Activated T-cell treated with anti-CD3 and anti-CD28 coated beads for 4 hours (primary cell): Measurements from ENCODE around the gene WNT7B.

ENCODE experiments used
- DNase-seq: peaks from one replicate; pipeline ENCODE4 v3.0.0-alpha.2; 2020

The WNT7B gene

GRCh38 chr22:45977003-45977411 is at the start of gene WNT7B:
Gene WNT7B (minus strand): TSS chr22:45977162. CDS start chr22:45976754, 408 bp downstream.
- DNase-seq, result no peak

- DNase-seq, result no peak
Measured at GRCh38 chr22:46025973-46026898, 49.3 kb upstream of the WNT7B start.

GRCh38 chr22:46025225-46025972 is 48.4 kb upstream of the WNT7B start:
- DNase-seq, result no peak

- no peak for DNase-seq
Measured at GRCh38 chr22:46024136-46024840, 47.3 kb upstream of the WNT7B start.

- no peak for DNase-seq
Measured at GRCh38 chr22:46023558-46023981, 46.6 kb upstream of the WNT7B start.

- DNase-seq, result no peak
Measured at GRCh38 chr22:46022881-46023512, 46.0 kb upstream of the WNT7B start.

GRCh38 chr22:46021577-46021976 is 44.6 kb upstream of the WNT7B start:
- no peak for DNase-seq

- DNase-seq, result no peak
Measured at GRCh38 chr22:46019351-46019750, 42.4 kb upstream of the WNT7B start.

- no peak for DNase-seq
Measured at GRCh38 chr22:46018859-46019258, 41.9 kb upstream of the WNT7B start.

- no peak for DNase-seq
Measured at GRCh38 chr22:46017166-46017565, 40.2 kb upstream of the WNT7B start.

- peak; percentile 89 for DNase-seq
Measured at GRCh38 chr22:46013460-46014416, 36.8 kb upstream of the WNT7B start.

- no peak for DNase-seq
Measured at GRCh38 chr22:46012881-46013281, 35.9 kb upstream of the WNT7B start.

GRCh38 chr22:46012182-46012880 is 35.4 kb upstream of the WNT7B start:
- no peak for DNase-seq

GRCh38 chr22:46011627-46012181 is 34.7 kb upstream of the WNT7B start:
- no peak for DNase-seq

- DNase-seq, result no peak
Measured at GRCh38 chr22:46010951-46011626, 34.1 kb upstream of the WNT7B start.

- DNase-seq, result no peak
Measured at GRCh38 chr22:46010207-46010867, 33.4 kb upstream of the WNT7B start.

- no peak for DNase-seq
Measured at GRCh38 chr22:46009730-46010129, 32.8 kb upstream of the WNT7B start.

GRCh38 chr22:46008836-46009596 is 32.1 kb upstream of the WNT7B start:
- DNase-seq, result no peak

- no peak for DNase-seq
Measured at GRCh38 chr22:46008291-46008690, 31.3 kb upstream of the WNT7B start.
